ENCODE data around the gene RBPJ.

DNA sequence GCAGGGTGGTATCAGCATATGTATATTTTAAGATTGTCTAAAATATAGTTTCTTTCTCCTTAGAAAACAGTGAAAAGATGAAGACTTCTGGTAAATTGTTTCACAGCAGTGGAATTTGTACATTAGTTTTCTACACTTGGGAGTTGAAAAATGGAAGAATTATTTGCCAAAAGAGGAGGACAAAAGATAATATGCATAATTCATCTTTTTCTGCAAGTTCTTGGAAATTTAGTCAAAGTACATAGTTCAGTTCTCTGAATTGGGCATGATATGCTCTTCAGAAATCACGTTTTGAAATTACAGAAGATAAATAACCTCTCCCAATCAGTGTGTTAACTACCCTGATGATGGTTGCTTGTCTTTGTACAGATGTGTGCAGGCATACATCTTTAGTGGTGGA lies 47.0 kb downstream of the RBPJ start:
- TF ChIP-seq, protein P1, sequence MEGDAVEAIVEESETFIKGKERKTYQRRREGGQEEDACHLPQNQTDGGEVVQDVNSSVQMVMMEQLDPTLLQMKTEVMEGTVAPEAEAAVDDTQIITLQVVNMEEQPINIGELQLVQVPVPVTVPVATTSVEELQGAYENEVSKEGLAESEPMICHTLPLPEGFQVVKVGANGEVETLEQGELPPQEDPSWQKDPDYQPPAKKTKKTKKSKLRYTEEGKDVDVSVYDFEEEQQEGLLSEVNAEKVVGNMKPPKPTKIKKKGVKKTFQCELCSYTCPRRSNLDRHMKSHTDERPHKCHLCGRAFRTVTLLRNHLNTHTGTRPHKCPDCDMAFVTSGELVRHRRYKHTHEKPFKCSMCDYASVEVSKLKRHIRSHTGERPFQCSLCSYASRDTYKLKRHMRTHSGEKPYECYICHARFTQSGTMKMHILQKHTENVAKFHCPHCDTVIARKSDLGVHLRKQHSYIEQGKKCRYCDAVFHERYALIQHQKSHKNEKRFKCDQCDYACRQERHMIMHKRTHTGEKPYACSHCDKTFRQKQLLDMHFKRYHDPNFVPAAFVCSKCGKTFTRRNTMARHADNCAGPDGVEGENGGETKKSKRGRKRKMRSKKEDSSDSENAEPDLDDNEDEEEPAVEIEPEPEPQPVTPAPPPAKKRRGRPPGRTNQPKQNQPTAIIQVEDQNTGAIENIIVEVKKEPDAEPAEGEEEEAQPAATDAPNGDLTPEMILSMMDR (IDR thresholded peaks at IDR 0.05; ENCODE audit: insufficient read depth, low read length, poor library complexity, severe bottlenecking) = no peak
- no peak for TF ChIP-seq EZH2phosphoT487 (conservative IDR thresholded peaks at IDR 0.05; ENCODE audit: low read length)
